SK-N-SH treated with all-trans-retinoic acid at 6 μM for 48 hours (cell line): ENCODE data around the gene NAALADL2.

ENCODE experiments used
- ATAC-seq: fragments of 200-7000 bp; cut with Tn5 transposase; 3 replicates; pipeline ENCODE4 v1.9.1; 2020; ENCODE audit warnings: mild to moderate bottlenecking, moderate library complexity
- ARNTL ChIP-seq: fragments of 450-650 bp; formaldehyde crosslinking; IDR thresholded peaks from 2 replicates; pipeline ENCODE4 v1.5.0; 2020; ENCODE audit warnings: low read depth, mild to moderate bottlenecking, moderate library complexity, borderline replicate concordance
- BACH2 ChIP-seq: fragments of 250-450 bp; sonication (Bioruptor Pico); IDR thresholded peaks from 2 replicates; pipeline ENCODE4 v1.9.0; 2021; ENCODE audit warnings: mild to moderate bottlenecking, borderline replicate concordance
- ESRRG ChIP-seq: fragments of 250-450 bp; sonication (Bioruptor Pico); IDR thresholded peaks from 2 replicates; pipeline ENCODE4 v1.6.1; 2021; ENCODE audit warnings: mild to moderate bottlenecking
- GLIS3 ChIP-seq: fragments of 250-450 bp; sonication (Bioruptor Pico); IDR thresholded peaks from 2 replicates; pipeline ENCODE4 v1.5.0; 2020; ENCODE audit warnings: mild to moderate bottlenecking, moderate library complexity
- OSR1 ChIP-seq: fragments of 250-450 bp; sonication (Bioruptor Pico); IDR thresholded peaks from 2 replicates; pipeline ENCODE4 v1.8.0; 2022; ENCODE audit warnings: moderate library complexity, mild to moderate bottlenecking, inconsistent platforms
- PPARA ChIP-seq: fragments of 250-450 bp; sonication (Bioruptor Pico); IDR thresholded peaks from 2 replicates; pipeline ENCODE4 v1.5.0; 2020; ENCODE audit warnings: mild to moderate bottlenecking, borderline replicate concordance
- RARB ChIP-seq: fragments of 250-450 bp; sonication (Bioruptor Pico); IDR thresholded peaks from 2 replicates; pipeline ENCODE4 v1.8.0; 2021; ENCODE audit warnings: mild to moderate bottlenecking, moderate library complexity
- SNAI2 ChIP-seq: fragments of 250-450 bp; sonication (Bioruptor Pico); IDR thresholded peaks from 2 replicates; pipeline ENCODE4 v1.5.0; 2020; ENCODE audit warnings: mild to moderate bottlenecking, moderate library complexity
- TCF4 ChIP-seq: fragments of 250-450 bp; sonication (Bioruptor Pico); IDR thresholded peaks from 2 replicates; pipeline ENCODE4 v1.8.0; 2021; ENCODE audit warnings: mild to moderate bottlenecking, moderate library complexity, borderline replicate concordance
- TOX ChIP-seq: fragments of 250-450 bp; sonication (Bioruptor Pico); IDR thresholded peaks from 2 replicates; pipeline ENCODE4 v1.8.0; 2021; ENCODE audit warnings: mild to moderate bottlenecking, moderate library complexity, borderline replicate concordance
- ZC3H10 ChIP-seq: fragments of 250-450 bp; sonication (Bioruptor Pico); IDR thresholded peaks from 2 replicates; pipeline ENCODE4 v1.5.1; 2021; ENCODE audit warnings: mild to moderate bottlenecking, moderate library complexity
- ZFP3 ChIP-seq: fragments of 250-450 bp; sonication (Bioruptor Pico); IDR thresholded peaks from 2 replicates; pipeline ENCODE4 v1.5.0; 2020; ENCODE audit warnings: mild to moderate bottlenecking, moderate library complexity
- ZFP30 ChIP-seq: fragments of 450-650 bp; formaldehyde crosslinking; IDR thresholded peaks from 2 replicates; pipeline ENCODE4 v1.5.0; 2022; ENCODE audit warnings: mild to moderate bottlenecking, moderate library complexity
- ZNF565 ChIP-seq: fragments of 450-650 bp; formaldehyde crosslinking; conservative IDR thresholded peaks from 2 replicates; pipeline ENCODE4 v1.5.0; 2020; ENCODE audit warnings: low read depth, mild to moderate bottlenecking, moderate library complexity
- ZNF70 ChIP-seq: fragments of 450-650 bp; formaldehyde crosslinking; IDR thresholded peaks from 2 replicates; pipeline ENCODE4 v1.5.0; 2020; ENCODE audit warnings: mild to moderate bottlenecking, moderate library complexity
- TF ChIP-seq, protein P1 (sequence below): fragments of 250-450 bp; sonication (Bioruptor Pico); IDR thresholded peaks from 2 replicates; pipeline ENCODE4 v1.5.0; 2020; ENCODE audit warnings: mild to moderate bottlenecking, moderate library complexity
- TF ChIP-seq, protein P2 (sequence below): fragments of 250-450 bp; sonication (Bioruptor Pico); IDR thresholded peaks from 2 replicates; pipeline ENCODE4 v1.8.0; 2020; ENCODE audit warnings: mild to moderate bottlenecking, moderate library complexity, borderline replicate concordance
- TF ChIP-seq, protein P3 (sequence below): fragments of 250-450 bp; sonication (Bioruptor Pico); IDR thresholded peaks from 2 replicates; pipeline ENCODE4 v1.5.1; 2021; ENCODE audit warnings: mild to moderate bottlenecking, moderate library complexity

Gene NAALADL2

DNA sequence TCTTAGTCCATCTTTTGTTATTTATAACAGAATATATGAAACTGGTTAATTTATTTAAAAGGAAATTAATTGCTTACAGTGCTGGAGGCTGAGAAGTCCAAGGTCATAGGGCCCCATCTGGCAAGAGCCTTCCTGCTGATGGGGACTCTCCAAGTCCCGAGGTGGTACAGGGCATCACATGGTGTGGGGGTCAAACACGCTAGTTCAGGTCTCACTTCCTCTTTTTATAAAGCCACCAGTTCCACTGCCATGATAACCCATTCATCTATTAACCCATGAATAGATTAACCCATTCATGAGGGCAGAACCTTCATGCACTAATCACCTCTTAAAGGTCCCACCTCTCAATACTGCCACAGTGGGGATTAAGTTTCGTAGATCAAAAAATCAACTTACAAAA is 659.3 kb downstream of the NAALADL2 start (continued):
- TF ChIP-seq ARNTL (CRISPR knock-in tag) (no peak), PPARA (CRISPR knock-in tag) (no peak), OSR1 (CRISPR knock-in tag) (no peak), TCF4 (CRISPR knock-in tag) (no peak), ZC3H10 (CRISPR knock-in tag) (no peak), ESRRG (no peak), ZNF70 (no peak), BACH2 (CRISPR knock-in tag) (no peak)
- TF ChIP-seq, protein P1, sequence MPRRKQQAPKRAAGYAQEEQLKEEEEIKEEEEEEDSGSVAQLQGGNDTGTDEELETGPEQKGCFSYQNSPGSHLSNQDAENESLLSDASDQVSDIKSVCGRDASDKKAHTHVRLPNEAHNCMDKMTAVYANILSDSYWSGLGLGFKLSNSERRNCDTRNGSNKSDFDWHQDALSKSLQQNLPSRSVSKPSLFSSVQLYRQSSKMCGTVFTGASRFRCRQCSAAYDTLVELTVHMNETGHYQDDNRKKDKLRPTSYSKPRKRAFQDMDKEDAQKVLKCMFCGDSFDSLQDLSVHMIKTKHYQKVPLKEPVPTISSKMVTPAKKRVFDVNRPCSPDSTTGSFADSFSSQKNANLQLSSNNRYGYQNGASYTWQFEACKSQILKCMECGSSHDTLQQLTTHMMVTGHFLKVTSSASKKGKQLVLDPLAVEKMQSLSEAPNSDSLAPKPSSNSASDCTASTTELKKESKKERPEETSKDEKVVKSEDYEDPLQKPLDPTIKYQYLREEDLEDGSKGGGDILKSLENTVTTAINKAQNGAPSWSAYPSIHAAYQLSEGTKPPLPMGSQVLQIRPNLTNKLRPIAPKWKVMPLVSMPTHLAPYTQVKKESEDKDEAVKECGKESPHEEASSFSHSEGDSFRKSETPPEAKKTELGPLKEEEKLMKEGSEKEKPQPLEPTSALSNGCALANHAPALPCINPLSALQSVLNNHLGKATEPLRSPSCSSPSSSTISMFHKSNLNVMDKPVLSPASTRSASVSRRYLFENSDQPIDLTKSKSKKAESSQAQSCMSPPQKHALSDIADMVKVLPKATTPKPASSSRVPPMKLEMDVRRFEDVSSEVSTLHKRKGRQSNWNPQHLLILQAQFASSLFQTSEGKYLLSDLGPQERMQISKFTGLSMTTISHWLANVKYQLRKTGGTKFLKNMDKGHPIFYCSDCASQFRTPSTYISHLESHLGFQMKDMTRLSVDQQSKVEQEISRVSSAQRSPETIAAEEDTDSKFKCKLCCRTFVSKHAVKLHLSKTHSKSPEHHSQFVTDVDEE (CRISPR knock-in tag) = no peak
- TF ChIP-seq, protein P2, sequence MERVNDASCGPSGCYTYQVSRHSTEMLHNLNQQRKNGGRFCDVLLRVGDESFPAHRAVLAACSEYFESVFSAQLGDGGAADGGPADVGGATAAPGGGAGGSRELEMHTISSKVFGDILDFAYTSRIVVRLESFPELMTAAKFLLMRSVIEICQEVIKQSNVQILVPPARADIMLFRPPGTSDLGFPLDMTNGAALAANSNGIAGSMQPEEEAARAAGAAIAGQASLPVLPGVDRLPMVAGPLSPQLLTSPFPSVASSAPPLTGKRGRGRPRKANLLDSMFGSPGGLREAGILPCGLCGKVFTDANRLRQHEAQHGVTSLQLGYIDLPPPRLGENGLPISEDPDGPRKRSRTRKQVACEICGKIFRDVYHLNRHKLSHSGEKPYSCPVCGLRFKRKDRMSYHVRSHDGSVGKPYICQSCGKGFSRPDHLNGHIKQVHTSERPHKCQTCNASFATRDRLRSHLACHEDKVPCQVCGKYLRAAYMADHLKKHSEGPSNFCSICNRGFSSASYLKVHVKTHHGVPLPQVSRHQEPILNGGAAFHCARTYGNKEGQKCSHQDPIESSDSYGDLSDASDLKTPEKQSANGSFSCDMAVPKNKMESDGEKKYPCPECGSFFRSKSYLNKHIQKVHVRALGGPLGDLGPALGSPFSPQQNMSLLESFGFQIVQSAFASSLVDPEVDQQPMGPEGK (CRISPR knock-in tag) = no peak

DNA sequence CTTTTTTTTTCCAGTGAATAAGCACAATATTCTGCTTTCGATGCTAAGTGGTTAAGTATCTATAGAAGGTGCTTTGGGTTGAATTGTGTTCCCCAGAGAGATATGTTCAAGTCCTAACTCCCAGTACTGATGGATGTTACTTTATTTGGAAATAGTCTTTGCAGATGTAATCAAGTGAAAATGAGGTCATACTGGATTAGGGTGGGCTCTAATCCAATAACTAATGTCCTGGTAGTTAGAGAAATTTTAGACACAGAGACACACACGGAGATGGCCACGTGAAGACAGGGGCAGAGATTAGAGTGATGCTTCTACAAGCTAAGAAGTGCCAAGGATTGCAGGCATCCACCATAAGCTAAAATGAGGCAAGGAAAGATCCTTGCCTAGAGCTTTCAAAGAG is 662.3 kb downstream of the NAALADL2 start:
- TF ChIP-seq OSR1 (CRISPR knock-in tag) (no peak), ZC3H10 (CRISPR knock-in tag) (no peak), GLIS3 (CRISPR knock-in tag) (no peak), SNAI2 (no peak), ZFP3 (CRISPR knock-in tag) (no peak), ZFP30 (CRISPR knock-in tag) (no peak), ZNF565 (CRISPR knock-in tag) (no peak), TOX (CRISPR knock-in tag) (no peak), TCF4 (CRISPR knock-in tag) (no peak), RARB (no peak)
- TF ChIP-seq, protein P3, sequence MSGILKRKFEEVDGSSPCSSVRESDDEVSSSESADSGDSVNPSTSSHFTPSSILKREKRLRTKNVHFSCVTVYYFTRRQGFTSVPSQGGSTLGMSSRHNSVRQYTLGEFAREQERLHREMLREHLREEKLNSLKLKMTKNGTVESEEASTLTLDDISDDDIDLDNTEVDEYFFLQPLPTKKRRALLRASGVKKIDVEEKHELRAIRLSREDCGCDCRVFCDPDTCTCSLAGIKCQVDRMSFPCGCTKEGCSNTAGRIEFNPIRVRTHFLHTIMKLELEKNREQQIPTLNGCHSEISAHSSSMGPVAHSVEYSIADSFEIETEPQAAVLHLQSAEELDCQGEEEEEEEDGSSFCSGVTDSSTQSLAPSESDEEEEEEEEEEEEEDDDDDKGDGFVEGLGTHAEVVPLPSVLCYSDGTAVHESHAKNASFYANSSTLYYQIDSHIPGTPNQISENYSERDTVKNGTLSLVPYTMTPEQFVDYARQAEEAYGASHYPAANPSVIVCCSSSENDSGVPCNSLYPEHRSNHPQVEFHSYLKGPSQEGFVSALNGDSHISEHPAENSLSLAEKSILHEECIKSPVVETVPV (CRISPR knock-in tag) = no peak
- TF ChIP-seq, protein P2 (CRISPR knock-in tag) = no peak
- ATAC-seq = no peak

DNA sequence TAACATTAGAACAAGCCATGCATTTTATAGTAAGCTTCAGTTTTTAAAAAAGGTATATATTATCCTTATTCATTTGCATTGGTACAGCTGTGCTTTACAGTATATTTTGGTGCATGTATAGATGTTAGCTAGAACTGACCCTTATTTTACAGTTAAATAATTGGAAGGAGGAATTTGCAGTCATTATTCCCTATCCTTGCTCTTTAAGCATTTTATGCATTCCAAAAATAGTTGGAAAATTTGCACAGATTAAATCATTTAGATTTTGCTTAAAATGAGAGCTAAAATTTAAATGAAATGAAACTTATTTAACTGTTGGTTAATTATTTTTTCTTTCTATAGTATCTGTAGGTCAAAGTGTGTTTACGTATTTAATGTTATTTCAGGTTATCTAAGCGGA is 667.1 kb downstream of the NAALADL2 start:
- ATAC-seq = no peak
- TF ChIP-seq PPARA (CRISPR knock-in tag) (no peak), BACH2 (CRISPR knock-in tag) (no peak), GLIS3 (CRISPR knock-in tag) (no peak)
- TF ChIP-seq, protein P1 (CRISPR knock-in tag) = no peak
